Testis (tissue), 2 donors: ENCODE results near the gene XNDC1N.

ENCODE experiments used
- CTCF ChIP-seq, 3 experiments: fragments of 450-650 bp in 2 of 3; fragments of 200-600 bp in 1 of 3; sonication (generic) in 1 of 3; IDR thresholded peaks; one replicate each; pipeline ENCODE4 v1.5.1; 2016 to 2019; ENCODE audit warnings: antibody characterized with exemption in 3 of 3, mild to moderate bottlenecking in 2 of 3, moderate library complexity in 1 of 3
- POLR2A ChIP-seq: fragments of 450-650 bp; IDR thresholded peaks from one replicate; pipeline ENCODE4 v1.6.1; 2017; ENCODE audit warnings: antibody characterized with exemption, mild to moderate bottlenecking, moderate library complexity

- no peak for TF ChIP-seq CTCF (IDR thresholded peaks at IDR 0.05)
- TF ChIP-seq POLR2A = no peak
These were observed 17.8 kb upstream of the XNDC1N start for GRCh38 chr11:71946144-71946571.
